Adipocyte (in vitro differentiated cells): ENCODE measurements around the gene SMCP.

ENCODE experiments used
- DNase-seq: peaks from one replicate; pipeline ENCODE4 v3.0.0-alpha.2; 2015; ENCODE audit warnings: low read depth
- H3K27me3 ChIP-seq: replicated peaks from 2 replicates; pipeline ENCODE4 v1.7.0; 2013; ENCODE audit warnings: mild to moderate bottlenecking, low read length, moderate library complexity; ENCODE audit not compliant: control insufficient read depth, insufficient read depth
- H3K36me3 ChIP-seq: 2 replicates; pipeline ENCODE4 v1.7.0; 2013; ENCODE audit warnings: low read length, mild to moderate bottlenecking, moderate library complexity; ENCODE audit not compliant: control insufficient read depth, insufficient read depth, severe bottlenecking
- H3K4me1 ChIP-seq: 2 replicates; pipeline ENCODE4 v1.7.0; 2013; ENCODE audit warnings: mild to moderate bottlenecking, low read length, moderate library complexity; ENCODE audit not compliant: control insufficient read depth, insufficient read depth
- H3K4me3 ChIP-seq: 2 replicates; pipeline ENCODE4 v1.7.0; 2013; ENCODE audit warnings: mild to moderate bottlenecking, low read length, moderate library complexity
- H3K9ac ChIP-seq: 2 replicates; pipeline ENCODE4 v1.7.0; 2013; ENCODE audit warnings: mild to moderate bottlenecking, low read length, moderate library complexity
- H3K9me3 ChIP-seq: 2 replicates; pipeline ENCODE4 v1.7.0; 2013; ENCODE audit warnings: mild to moderate bottlenecking, low read length, moderate library complexity; ENCODE audit not compliant: control insufficient read depth

SMCP gene

DNA sequence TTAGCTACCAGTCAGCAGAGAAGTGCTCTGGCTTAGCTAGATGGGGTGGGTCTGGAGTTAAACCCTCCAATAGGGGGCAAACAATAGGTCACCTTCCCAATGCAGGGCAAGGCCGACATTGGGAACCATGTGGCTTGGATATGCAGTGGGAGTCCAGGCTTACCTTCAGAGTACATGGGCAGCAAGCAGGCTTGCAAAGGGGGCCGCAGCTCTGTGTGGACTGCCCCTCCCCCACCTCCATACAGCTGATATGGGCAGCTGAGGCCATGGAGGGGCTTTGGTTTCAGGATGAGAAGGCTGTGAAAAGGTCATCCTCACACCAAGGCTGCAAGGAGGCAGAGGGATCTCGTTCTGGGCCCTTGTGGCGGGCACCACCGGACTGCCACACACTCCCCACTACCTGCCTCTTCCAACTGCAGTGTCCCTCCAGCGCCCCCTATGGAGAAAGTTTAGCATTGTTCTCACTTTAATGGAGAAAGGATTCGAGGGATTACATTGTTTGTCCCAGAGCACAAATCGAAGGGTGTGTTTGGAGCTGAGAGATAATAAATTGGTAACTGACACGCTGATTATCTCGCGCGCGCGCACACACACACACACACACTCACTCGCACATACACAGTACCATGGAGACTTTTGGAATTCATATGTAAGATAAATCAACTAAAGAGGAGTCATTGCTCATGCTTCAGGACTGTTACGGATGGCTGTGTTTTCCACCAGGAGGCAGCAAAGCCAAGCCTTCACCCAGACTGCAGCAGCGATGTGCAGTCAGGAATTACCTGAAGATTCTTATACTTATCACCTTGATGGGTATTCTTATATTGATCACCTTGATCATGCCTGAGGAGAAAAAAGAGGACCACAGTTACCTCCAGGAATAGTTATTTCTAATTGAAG lies 7.0 kb upstream of the SMCP start:
- Histone ChIP-seq H3K4me1 (no peaks in the 10 kb centered on the region), H3K27me3 (no peaks in the 10 kb centered on the region), H3K9me3 (no peaks in the 10 kb centered on the region), H3K4me3 (no peak overlapping the region), H3K9ac (no peak overlapping the region), H3K36me3 (no peaks in the 10 kb centered on the region)
- DNase-seq = peak; percentile 7

GRCh38 chr1:152871731-152872126 lies 6.4 kb upstream of the SMCP start:
- no peaks in the 10 kb centered on the region for H3K9me3 ChIP-seq
- H3K4me3 ChIP-seq = no peak overlapping the region
- DNase-seq = no peak
- no peaks in the 10 kb centered on the region for H3K36me3 ChIP-seq
- H3K4me1 ChIP-seq = no peaks in the 10 kb centered on the region
- no peak overlapping the region for H3K9ac ChIP-seq
- H3K27me3 ChIP-seq = no peaks in the 10 kb centered on the region

DNA sequence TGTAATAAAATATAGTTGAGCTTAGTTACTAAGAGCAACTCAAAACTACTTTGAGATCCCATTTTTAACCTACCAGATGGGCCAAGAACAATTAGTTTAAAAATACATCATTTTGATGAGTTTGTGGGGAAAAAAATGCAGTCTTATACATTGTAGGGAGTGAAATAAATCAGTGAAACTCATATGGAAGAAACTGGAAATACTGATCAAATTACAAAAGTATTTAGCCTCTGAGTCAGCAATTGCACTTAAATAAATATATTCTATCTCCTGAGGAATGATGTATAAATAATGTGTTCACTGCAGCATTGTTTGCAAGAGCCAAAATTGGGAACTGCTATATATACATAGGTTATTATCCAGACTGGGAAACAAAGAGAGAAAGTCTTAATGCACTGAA lies 4.6 kb upstream of the SMCP start:
- H3K4me1 ChIP-seq = no peaks in the 10 kb centered on the region
- H3K9me3 ChIP-seq = no peaks in the 10 kb centered on the region
- no peaks in the 10 kb centered on the region for H3K27me3 ChIP-seq
- no peak overlapping the region for H3K4me3 ChIP-seq
- H3K36me3 ChIP-seq = no peaks in the 10 kb centered on the region
- no peak overlapping the region for H3K9ac ChIP-seq
- no peak for DNase-seq

DNA sequence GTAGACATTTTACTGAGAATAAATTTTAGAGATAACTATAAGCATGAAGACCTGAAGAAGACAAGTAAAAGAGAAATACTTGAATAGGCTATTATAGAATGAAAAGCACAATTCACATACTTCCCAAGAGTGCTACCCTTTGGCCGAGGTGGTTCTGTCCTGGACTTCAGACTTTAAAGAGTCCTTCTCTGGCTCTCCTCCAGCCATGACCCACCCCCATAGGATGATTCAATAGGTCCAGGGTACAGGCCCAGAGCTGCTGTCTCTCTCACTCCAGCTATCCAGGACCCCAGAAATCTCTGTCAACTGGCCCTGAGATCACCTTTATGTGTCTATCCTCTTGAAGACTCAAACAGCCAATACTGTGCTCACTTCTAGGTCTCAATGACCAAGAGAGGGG lies 1.3 kb upstream of the SMCP start:
- Histone ChIP-seq H3K36me3 (no peaks in the 10 kb centered on the region), H3K4me3 (no peak overlapping the region), H3K4me1 (no peaks in the 10 kb centered on the region), H3K9ac (no peak overlapping the region), H3K27me3 (no peaks in the 10 kb centered on the region), H3K9me3 (no peaks in the 10 kb centered on the region)
- DNase-seq = no peak

- Histone ChIP-seq H3K36me3 (no peaks in the 10 kb centered on the region), H3K9ac (no peak overlapping the region), H3K4me3 (no peak overlapping the region), H3K9me3 (no peaks in the 10 kb centered on the region), H3K4me1 (peaks cover 9% of the 10 kb centered on the region), H3K27me3 (no peaks in the 10 kb centered on the region)
- DNase-seq = no peak
Observed at GRCh38 chr1:152879559-152880198, 1.6 kb downstream of the SMCP start.

DNA sequence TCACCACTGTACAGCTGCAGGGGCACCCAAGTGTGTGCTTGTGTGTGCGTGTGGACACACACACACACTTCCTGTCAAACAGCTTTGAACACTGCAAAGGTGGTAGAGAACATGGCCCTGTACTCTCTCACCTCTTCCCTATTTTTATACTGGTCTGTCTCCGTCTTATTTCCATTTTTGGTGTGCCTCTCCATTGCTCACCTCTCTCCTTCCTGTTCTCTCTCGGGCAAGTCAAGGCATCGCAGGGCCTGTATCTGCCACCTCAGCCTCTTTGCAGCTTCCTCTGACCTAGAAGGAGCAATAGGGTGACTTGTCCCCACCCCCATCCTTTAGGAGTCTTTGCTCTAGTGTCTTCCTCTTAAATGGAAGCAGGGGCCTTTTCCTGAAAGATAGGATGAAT lies 2.2 kb downstream of the SMCP start:
- Histone ChIP-seq H3K4me1 (peaks cover 13% of the 10 kb centered on the region), H3K4me3 (no peak overlapping the region)

DNA sequence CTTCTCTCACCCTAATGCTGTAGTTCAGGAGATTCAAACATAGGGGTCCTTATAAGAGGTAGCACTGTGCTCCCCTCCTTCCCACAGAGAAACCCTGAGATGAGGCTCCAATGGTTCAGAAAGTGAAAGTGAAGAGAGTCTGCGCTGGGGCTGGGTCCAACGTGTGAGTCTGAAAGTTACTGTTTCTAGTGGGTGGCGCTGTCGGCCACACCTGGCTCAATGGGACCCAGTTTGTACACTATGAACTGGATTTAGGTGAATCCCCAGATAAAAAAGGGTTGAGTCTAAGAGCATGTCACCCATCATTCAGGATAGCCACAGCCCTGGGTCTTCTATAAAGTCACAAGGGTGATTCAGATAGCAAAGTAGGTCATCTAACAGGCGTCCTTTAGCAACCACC lies 2.8 kb downstream of the SMCP start:
- no peak overlapping the region for H3K9ac ChIP-seq
- H3K27me3 ChIP-seq = no peaks in the 10 kb centered on the region
- H3K36me3 ChIP-seq = no peaks in the 10 kb centered on the region
- peaks cover 19% of the 10 kb centered on the region for H3K4me1 ChIP-seq
- no peak for DNase-seq
- H3K4me3 ChIP-seq = no peak overlapping the region
- no peaks in the 10 kb centered on the region for H3K9me3 ChIP-seq

More for the DNA sequence above, 2.2 kb downstream of the SMCP start:
- no peak for DNase-seq
- H3K36me3 ChIP-seq = no peaks in the 10 kb centered on the region
- no peaks in the 10 kb centered on the region for H3K9me3 ChIP-seq
- no peaks in the 10 kb centered on the region for H3K27me3 ChIP-seq
- no peak overlapping the region for H3K9ac ChIP-seq

GRCh38 chr1:152884085-152884484 lies 6.0 kb downstream of the SMCP start:
- Histone ChIP-seq H3K27me3 (no peaks in the 10 kb centered on the region), H3K9me3 (no peaks in the 10 kb centered on the region), H3K4me1 (peaks cover 26% of the 10 kb centered on the region), H3K9ac (no peak overlapping the region), H3K4me3 (no peak overlapping the region), H3K36me3 (no peaks in the 10 kb centered on the region)
- DNase-seq = no peak

DNA sequence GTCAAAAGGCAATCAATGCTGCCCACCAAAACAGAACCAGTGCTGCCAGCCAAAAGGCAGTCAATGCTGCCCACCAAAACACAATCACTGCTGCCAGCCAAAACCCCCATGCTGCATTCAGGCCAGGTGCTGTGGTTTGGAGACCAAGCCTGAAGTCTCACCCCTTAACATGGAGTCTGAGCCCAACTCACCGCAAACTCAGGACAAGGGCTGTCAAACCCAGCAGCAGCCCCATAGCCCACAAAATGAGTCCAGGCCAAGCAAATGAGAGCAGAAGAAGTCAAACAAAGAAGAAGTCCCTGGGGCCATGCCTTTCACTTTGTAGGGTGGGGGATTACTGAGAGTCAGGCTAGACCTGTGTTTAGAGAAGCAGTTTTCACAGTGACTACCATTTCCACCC lies 6.4 kb downstream of the SMCP start:
- peaks cover 26% of the 10 kb centered on the region for H3K4me1 ChIP-seq
- H3K36me3 ChIP-seq = no peaks in the 10 kb centered on the region
- DNase-seq = no peak
- no peak overlapping the region for H3K4me3 ChIP-seq
- H3K27me3 ChIP-seq = no peaks in the 10 kb centered on the region
- no peak overlapping the region for H3K9ac ChIP-seq
- no peaks in the 10 kb centered on the region for H3K9me3 ChIP-seq

DNA sequence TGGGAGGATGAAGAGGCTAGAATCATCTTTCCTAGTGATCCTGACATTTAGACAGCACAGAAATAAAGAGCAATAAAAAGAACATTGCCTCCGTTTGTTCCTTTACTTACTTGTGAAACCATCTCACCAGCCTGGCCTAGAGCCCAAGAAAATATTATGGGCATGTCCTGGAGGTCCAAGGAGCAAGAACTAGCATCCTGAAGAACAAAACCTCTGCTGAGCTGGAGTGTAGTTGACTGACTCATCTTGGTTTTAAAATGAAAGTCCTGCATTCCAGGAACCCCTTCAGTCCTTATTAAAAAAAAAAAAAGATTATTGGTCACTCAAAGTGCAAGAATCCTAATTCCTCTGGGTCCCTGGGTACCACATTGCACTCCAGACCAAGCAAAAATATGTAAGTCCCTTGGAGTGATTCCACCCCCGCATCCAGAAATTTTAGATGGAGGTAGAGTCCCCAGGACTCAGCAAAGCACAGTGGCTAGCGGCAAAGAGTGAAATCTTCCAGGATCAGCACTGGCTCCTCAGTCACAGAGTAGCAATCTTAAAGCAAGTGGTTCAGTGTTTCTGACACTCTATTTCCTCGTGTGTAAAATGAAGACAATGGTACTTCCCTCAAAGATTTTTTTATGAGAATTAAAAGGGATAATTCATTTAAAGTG lies 7.0 kb downstream of the SMCP start:
- H3K36me3 ChIP-seq = no peaks in the 10 kb centered on the region
- H3K9me3 ChIP-seq = no peaks in the 10 kb centered on the region
- DNase-seq = peak; percentile 9
- no peak overlapping the region for H3K9ac ChIP-seq
- H3K27me3 ChIP-seq = no peaks in the 10 kb centered on the region
- peaks cover 26% of the 10 kb centered on the region for H3K4me1 ChIP-seq
- H3K4me3 ChIP-seq = no peak overlapping the region

- Histone ChIP-seq H3K9ac (no peak overlapping the region), H3K9me3 (no peaks in the 10 kb centered on the region), H3K36me3 (no peaks in the 10 kb centered on the region), H3K4me1 (peaks cover 26% of the 10 kb centered on the region), H3K27me3 (no peaks in the 10 kb centered on the region), H3K4me3 (no peak overlapping the region)
- no peak for DNase-seq
Observed at GRCh38 chr1:152886085-152886484, 8.0 kb downstream of the SMCP start.
